OCI-LY7 (cell line): ENCODE data around the gene HEATR9. TPM values are rescaled to one million over a fixed set of nuclear protein-coding genes. Genes with fewer than 3 reads are reported as not detected.

Experiments used
- BruUV-seq: library from RNA; stranded (reverse); fragments of 400-500 nt; replicated peaks from 2 replicates; lab custom pipeline; 2021; lab: Mats Ljungman, UMichigan
- CTCF ChIA-PET: fragments of 300-600 bp; sonication (Branson Sonifier 250); formaldehyde crosslinking; loops from one replicate; lab custom pipeline; 2022; ENCODE audit warnings: antibody characterized with exemption; ENCODE audit not compliant: unreplicated experiment; lab: Charles Lee
- POLR2A ChIA-PET: fragments of 300-600 bp; sonication (Branson Sonifier 250); formaldehyde crosslinking; loops from one replicate; lab custom pipeline; 2022; ENCODE audit warnings: antibody characterized with exemption; lab: Charles Lee
- DNase-seq: peaks from one replicate; pipeline ENCODE4 v3.0.0-alpha.2; 2015; ENCODE audit warnings: low spot score
- H2AFZ ChIP-seq: fragments of 200-600 bp; sonication (generic), shearing (Covaris generic); 2 replicates; pipeline ENCODE4 v1.6.1; 2014; ENCODE audit warnings: mild to moderate bottlenecking, antibody characterized with exemption, low read length, moderate library complexity
- H3K27ac ChIP-seq: fragments of 200-600 bp; sonication (generic); 2 replicates; pipeline ENCODE4 v1.5.1; 2014; ENCODE audit warnings: mixed run types, low read depth, mild to moderate bottlenecking, moderate library complexity, low read length, inconsistent platforms; ENCODE audit not compliant: poor library complexity, severe bottlenecking
- H3K36me3 ChIP-seq: fragments of 200-600 bp; sonication (generic); 2 replicates; pipeline ENCODE4 v1.6.1; 2014; ENCODE audit warnings: mild to moderate bottlenecking, antibody characterized with exemption, low read length, moderate library complexity, mixed read lengths; ENCODE audit not compliant: insufficient read depth
- H3K4me1 ChIP-seq: fragments of 200-600 bp; sonication (generic); 2 replicates; pipeline ENCODE4 v1.5.1; 2014; ENCODE audit warnings: mild to moderate bottlenecking, low read length; ENCODE audit not compliant: insufficient read depth, poor library complexity, severe bottlenecking
- H3K4me2 ChIP-seq: fragments of 200-600 bp; sonication (generic); 2 replicates; pipeline ENCODE4 v1.6.1; 2014; ENCODE audit warnings: mild to moderate bottlenecking, low read length
- H3K4me3 ChIP-seq: fragments of 200-600 bp; sonication (generic); 2 replicates; pipeline ENCODE4 v1.5.1; 2014; ENCODE audit warnings: mild to moderate bottlenecking, low read depth, low read length; ENCODE audit not compliant: poor library complexity, severe bottlenecking
- H3K79me2 ChIP-seq: fragments of 200-600 bp; sonication (generic); 2 replicates; pipeline ENCODE4 v1.6.1; 2016; ENCODE audit warnings: low read depth, mild to moderate bottlenecking, low read length, moderate library complexity, mixed read lengths; ENCODE audit not compliant: insufficient read depth
- H3K9me2 ChIP-seq: fragments of 200-600 bp; sonication (generic); 2 replicates; pipeline ENCODE4 v1.6.1; 2016; ENCODE audit warnings: mild to moderate bottlenecking, low read length, mixed read lengths; ENCODE audit not compliant: insufficient read depth
- H3K9me3 ChIP-seq: fragments of 200-600 bp; sonication (generic); 2 replicates; pipeline ENCODE4 v1.6.1; 2014; ENCODE audit warnings: mild to moderate bottlenecking, mixed run types, low read length, mixed read lengths
- H4K20me1 ChIP-seq: fragments of 200-600 bp; sonication (generic); 2 replicates; pipeline ENCODE4 v1.6.1; 2014; ENCODE audit warnings: mild to moderate bottlenecking, antibody characterized with exemption, low read length, moderate library complexity, mixed read lengths; ENCODE audit not compliant: insufficient read depth
- CTCF ChIP-seq: fragments of 200-600 bp; sonication (generic); conservative IDR thresholded peaks from 2 replicates; pipeline ENCODE4 v1.5.1; 2014; ENCODE audit warnings: mild to moderate bottlenecking, antibody characterized with exemption, low read length, moderate library complexity, mixed read lengths
- EZH2phosphoT487 ChIP-seq: fragments of 200-600 bp; sonication (generic); IDR thresholded peaks from 2 replicates; pipeline ENCODE4 v1.6.1; 2018; ENCODE audit warnings: low read depth, borderline replicate concordance, mild to moderate bottlenecking, mixed run types, antibody characterized with exemption, low read length, moderate library complexity, mixed read lengths
- intact Hi-C: fragments of 100-400 bp; cut with micrococcal nuclease; formaldehyde crosslinking; loops from one replicate; pipeline ENCODE4 v1.10.0; 2022; ENCODE audit not compliant: unreplicated experiment
- total RNA-seq, 2 experiments: library from RNA; depleted of rRNA in 1 of 2; stranded (reverse); fragments of >200 nt in 1 of 2; shearing (Covaris generic) in 1 of 2; gene quantifications; 2 replicates each; pipeline ENCODE4 v1.2.3, GENCODE V29; 2014 to 2022

HEATR9 gene
- total RNA-seq, 2 experiments from 2014 or later = not detected

- H2AFZ ChIP-seq = no peak overlapping the region
- no peak for DNase-seq
- no peaks in the 10 kb centered on the region for H4K20me1 ChIP-seq
- H3K4me2 ChIP-seq = no peak overlapping the region
- no TSS peak for BruUV-seq
- POLR2A ChIA-PET = interaction anchor here (0.6 to 0.7 kb wide), 2 partner anchors 36 to 561 kb away, joined by 3 read pairs; no protein-coding TSS in a partner anchor
- H3K4me1 ChIP-seq = peaks cover 4% of the 10 kb centered on the region
- H3K9me3 ChIP-seq = no peaks in the 10 kb centered on the region
- H3K4me3 ChIP-seq = no peak overlapping the region
- H3K9me2 ChIP-seq = no peaks in the 10 kb centered on the region
- no peaks in the 10 kb centered on the region for H3K36me3 ChIP-seq
- CTCF ChIA-PET = no interaction called here
- TF ChIP-seq EZH2phosphoT487 (no peak), CTCF (no peak)
- intact Hi-C loops = no loop called here
- H3K79me2 ChIP-seq = no peaks in the 10 kb centered on the region
- no peak overlapping the region for H3K27ac ChIP-seq
Observed at GRCh38 chr17:35875072-35875799, 6.5 kb upstream of the HEATR9 start.

- no peak for TF ChIP-seq EZH2phosphoT487
- no peak for TF ChIP-seq CTCF
- Histone ChIP-seq H3K4me2 (no peak overlapping the region), H3K36me3 (no peaks in the 10 kb centered on the region), H3K27ac (no peak overlapping the region), H3K4me1 (no peaks in the 10 kb centered on the region), H3K4me3 (no peak overlapping the region), H2AFZ (no peak overlapping the region), H3K9me2 (no peaks in the 10 kb centered on the region), H3K79me2 (no peaks in the 10 kb centered on the region), H4K20me1 (no peaks in the 10 kb centered on the region), H3K9me3 (no peaks in the 10 kb centered on the region)
- ChIA-PET POLR2A (interaction anchor here (0.6 to 1.1 kb wide), 2 partner anchors 8 to 91 kb away, joined by 3 to 4 read pairs; partner anchors contain the start of gene CCL5), CTCF (no interaction called here)
- no peak for DNase-seq
- intact Hi-C loops = no loop called here
- no TSS peak for BruUV-seq
Observed at GRCh38 chr17:35872196-35872980, 3.7 kb upstream of the HEATR9 start.
